ENCODE data around the gene KIF18B.
A peak's percentile ranks its signal among the peaks of the same experiment; 100 is the strongest.

KIF18B gene

GRCh38 chr17:44919885-44920564 is 27.5 kb downstream of the KIF18B start:
- H3K27me3 Mint-ChIP-seq: peaks cover 42% of the 10 kb centered on the region
- H3K27ac Mint-ChIP-seq: no peak overlapping the region
- no peaks in the 10 kb centered on the region for H3K9me3 Mint-ChIP-seq
- H3K4me1 Mint-ChIP-seq: peaks cover 12% of the 10 kb centered on the region
- DNase-seq (peak; percentile 59 to 74), ATAC-seq (peak; percentile 90)
- H3K4me3 Mint-ChIP-seq: no peak overlapping the region

- Mint-ChIP-seq H3K27me3 (peaks cover 48% of the 10 kb centered on the region), H3K27ac (no peak overlapping the region), H3K9me3 (no peaks in the 10 kb centered on the region), H3K4me1 (peaks cover 12% of the 10 kb centered on the region), H3K4me3 (no peak overlapping the region)
- no peak for DNase-seq
- ATAC-seq: no peak
These were observed 28.2 kb downstream of the KIF18B start for GRCh38 chr17:44919411-44919810.

GRCh38 chr17:44918006-44918405 is 29.6 kb downstream of the KIF18B start:
- H3K4me3 Mint-ChIP-seq: no peak overlapping the region
- ATAC-seq (no peak), DNase-seq (no peak)
- H3K27me3 Mint-ChIP-seq: peaks cover 58% of the 10 kb centered on the region
- H3K27ac Mint-ChIP-seq: no peak overlapping the region
- peaks cover 18% of the 10 kb centered on the region for H3K4me1 Mint-ChIP-seq
- no peaks in the 10 kb centered on the region for H3K9me3 Mint-ChIP-seq

- Mint-ChIP-seq H3K4me1 (peaks cover 18% of the 10 kb centered on the region), H3K4me3 (no peak overlapping the region), H3K27me3 (peaks cover 58% of the 10 kb centered on the region), H3K27ac (no peak overlapping the region), H3K9me3 (no peaks in the 10 kb centered on the region)
- DNase-seq: no peak
- ATAC-seq: no peak
These were observed 30.1 kb downstream of the KIF18B start for GRCh38 chr17:44917456-44917855.

GRCh38 chr17:44916781-44917241 is 30.8 kb downstream of the KIF18B start:
- Mint-ChIP-seq H3K4me3 (no peak overlapping the region), H3K27ac (no peak overlapping the region), H3K4me1 (peaks cover 18% of the 10 kb centered on the region), H3K27me3 (peaks cover 58% of the 10 kb centered on the region), H3K9me3 (no peaks in the 10 kb centered on the region)
- ATAC-seq (no peak), DNase-seq (no peak)

- Mint-ChIP-seq H3K27ac (no peak overlapping the region), H3K4me1 (peaks cover 23% of the 10 kb centered on the region), H3K4me3 (no peak overlapping the region), H3K27me3 (peaks cover 58% of the 10 kb centered on the region), H3K9me3 (no peaks in the 10 kb centered on the region)
- no peak for DNase-seq
- ATAC-seq: no peak
These were observed 31.5 kb downstream of the KIF18B start for GRCh38 chr17:44915862-44916780.

- no peak within 1 kb of the TSS for H3K4me3 Mint-ChIP-seq
- peaks cover 22% of the 10 kb centered on the region for H3K4me1 Mint-ChIP-seq
- ATAC-seq (no peak), DNase-seq (no peak)
- H3K9me3 Mint-ChIP-seq: no peaks in the 10 kb centered on the region
- H3K27me3 Mint-ChIP-seq: peaks cover 58% of the 10 kb centered on the region
- H3K27ac Mint-ChIP-seq: peak within 1 kb of the TSS in 1 of 2 donors; percentile 23
These were observed 32.2 kb downstream of the KIF18B start, which contains the start of gene GFAP for GRCh38 chr17:44915321-44915726. GFAP (minus strand) TSS chr17:44915500; CDS start chr17:44915486, 14 bp downstream.

GRCh38 chr17:44914698-44915271 is 32.8 kb downstream of the KIF18B start:
- H3K9me3 Mint-ChIP-seq: no peaks in the 10 kb centered on the region
- H3K4me1 Mint-ChIP-seq: peaks cover 18% of the 10 kb centered on the region
- H3K4me3 Mint-ChIP-seq: no peak overlapping the region
- peaks cover 53% of the 10 kb centered on the region for H3K27me3 Mint-ChIP-seq
- H3K27ac Mint-ChIP-seq: peak overlapping the region in 1 of 2 donors; percentile 23
- ATAC-seq: no peak
- no peak for DNase-seq

GRCh38 chr17:44914148-44914547 is 33.4 kb downstream of the KIF18B start:
- H3K27me3 Mint-ChIP-seq: peaks cover 47% of the 10 kb centered on the region
- H3K4me1 Mint-ChIP-seq: peaks cover 18% of the 10 kb centered on the region
- H3K27ac Mint-ChIP-seq: no peak overlapping the region
- no peak overlapping the region for H3K4me3 Mint-ChIP-seq
- DNase-seq (no peak), ATAC-seq (no peak)
- H3K9me3 Mint-ChIP-seq: no peaks in the 10 kb centered on the region

- no peaks in the 10 kb centered on the region for H3K9me3 Mint-ChIP-seq
- DNase-seq (no peak), ATAC-seq (no peak)
- H3K4me3 Mint-ChIP-seq: no peak overlapping the region
- no peak overlapping the region for H3K27ac Mint-ChIP-seq
- peaks cover 50% of the 10 kb centered on the region for H3K27me3 Mint-ChIP-seq
- peaks cover 18% of the 10 kb centered on the region for H3K4me1 Mint-ChIP-seq
These were observed 33.9 kb downstream of the KIF18B start for GRCh38 chr17:44913676-44914075.

GRCh38 chr17:44912763-44913544 is 34.6 kb downstream of the KIF18B start:
- H3K27ac Mint-ChIP-seq: no peak overlapping the region
- peaks cover 18% of the 10 kb centered on the region for H3K4me1 Mint-ChIP-seq
- H3K9me3 Mint-ChIP-seq: no peaks in the 10 kb centered on the region
- ATAC-seq: no peak
- H3K27me3 Mint-ChIP-seq: peaks cover 58% of the 10 kb centered on the region
- peak overlapping the region in 1 of 2 donors; percentile 19 for H3K4me3 Mint-ChIP-seq
- no peak for DNase-seq

- peak overlapping the region; percentile 48 to 60 for H3K4me3 Mint-ChIP-seq
- peaks cover 60% of the 10 kb centered on the region for H3K27me3 Mint-ChIP-seq
- H3K9me3 Mint-ChIP-seq: no peaks in the 10 kb centered on the region
These were observed 36.2 kb downstream of the KIF18B start for GRCh38 chr17:44911133-44912001.

GRCh38 chr17:44910231-44911106 is 37.1 kb downstream of the KIF18B start:
- DNase-seq (no peak), ATAC-seq (no peak)
- Mint-ChIP-seq H3K4me3 (peak overlapping the region in 1 of 2 donors; percentile 60), H3K4me1 (peaks cover 18% of the 10 kb centered on the region), H3K27me3 (peaks cover 60% of the 10 kb centered on the region), H3K9me3 (no peaks in the 10 kb centered on the region), H3K27ac (no peak overlapping the region)

More at GRCh38 chr17:44911133-44912001, 36.2 kb downstream of the KIF18B start:
- ATAC-seq: peak; percentile 82
- peak; percentile 49 to 58 for DNase-seq
- H3K4me1 Mint-ChIP-seq: peaks cover 18% of the 10 kb centered on the region
- no peak overlapping the region for H3K27ac Mint-ChIP-seq

All from stimulated activated naive CD8-positive, alpha-beta T cell treated with anti-CD3 and anti-CD28 coated beads, Interleukin-15, amount 100 ng/mL, for 72 hours (primary cell).